ENCODE data around the gene CCDC112.
"Not testable (repeated sequence)": the region's sequence is repeated elsewhere in the genome, so short reads cannot be mapped to it uniquely, and the experiment has no call there.

CCDC112 gene

GRCh38 chr5:115262321-115263077 is 34.0 kb downstream of the CCDC112 start, which contains the start of gene PGGT1B:
PGGT1B (minus strand) TSS chr5:115262877; CDS start chr5:115262851, 26 bp downstream.
- peak; percentile 38 to 55 for DNase-seq (ENCODE audit: low read depth in 1 of 2, low spot score in 1 of 2)

GRCh38 chr5:115262011-115262320 is 34.5 kb downstream of the CCDC112 start:
- DNase-seq (ENCODE audit: low read depth in 1 of 2, low spot score in 1 of 2): no peak

DNA sequence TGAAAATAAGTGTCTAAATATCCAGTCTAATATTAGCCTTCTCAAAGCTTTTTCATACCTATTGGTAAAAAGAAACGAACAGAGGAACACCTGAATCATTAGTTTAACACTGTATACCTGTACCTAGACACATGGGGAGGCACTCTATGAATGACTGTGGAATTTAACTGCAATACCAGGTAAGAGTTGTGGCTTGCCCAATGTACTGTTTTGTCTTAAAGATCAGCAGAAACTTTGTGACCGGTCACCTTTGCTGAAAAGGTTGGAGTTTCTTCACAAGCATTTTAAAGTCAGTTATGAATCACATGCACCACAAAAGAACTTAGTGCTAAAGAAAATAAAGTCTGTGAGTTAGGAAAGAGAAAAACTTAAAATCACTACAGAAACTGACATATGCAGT is 36.2 kb downstream of the CCDC112 start:
- DNase-seq (ENCODE audit: low read depth in 1 of 2, low spot score in 1 of 2): no peak

- no peak for DNase-seq (ENCODE audit: low read depth in 1 of 2, low spot score in 1 of 2)
These were observed 38.5 kb downstream of the CCDC112 start for GRCh38 chr5:115257981-115258380.

GRCh38 chr5:115249379-115249778 is 47.1 kb downstream of the CCDC112 start:
- DNase-seq (ENCODE audit: low read depth in 1 of 2, low spot score in 1 of 2): not testable (repeated sequence)

DNA sequence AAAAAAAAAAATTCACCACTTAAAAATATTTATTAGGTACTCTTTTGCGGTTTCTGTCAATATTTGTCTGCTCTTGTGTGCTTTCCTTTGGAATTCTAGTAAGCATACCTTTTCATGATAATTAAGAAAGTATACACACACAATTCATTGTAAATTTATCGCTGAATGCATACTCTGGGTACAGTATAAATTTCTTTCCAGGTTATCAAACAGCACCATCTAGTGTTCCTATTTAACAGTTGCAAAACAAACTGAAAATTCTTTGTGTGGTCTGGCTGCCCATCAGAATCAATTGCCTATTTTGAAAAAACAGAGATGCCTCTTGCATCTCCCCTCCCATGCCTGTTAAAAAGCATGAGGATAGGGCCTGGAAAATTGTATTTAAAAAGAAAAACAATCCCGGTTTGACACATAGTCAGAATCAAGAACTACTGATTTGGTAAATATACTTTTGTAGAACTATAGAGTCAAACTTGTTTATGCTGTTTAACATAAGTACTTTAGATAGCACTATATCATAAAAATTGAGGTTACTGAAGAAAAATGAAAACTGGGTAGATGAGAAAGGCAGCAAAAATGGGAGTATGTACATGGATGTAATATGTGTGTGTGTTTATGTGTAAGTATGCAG is 50.0 kb downstream of the CCDC112 start:
- no peak for DNase-seq (ENCODE audit: low read depth in 1 of 2, low spot score in 1 of 2)

DNA sequence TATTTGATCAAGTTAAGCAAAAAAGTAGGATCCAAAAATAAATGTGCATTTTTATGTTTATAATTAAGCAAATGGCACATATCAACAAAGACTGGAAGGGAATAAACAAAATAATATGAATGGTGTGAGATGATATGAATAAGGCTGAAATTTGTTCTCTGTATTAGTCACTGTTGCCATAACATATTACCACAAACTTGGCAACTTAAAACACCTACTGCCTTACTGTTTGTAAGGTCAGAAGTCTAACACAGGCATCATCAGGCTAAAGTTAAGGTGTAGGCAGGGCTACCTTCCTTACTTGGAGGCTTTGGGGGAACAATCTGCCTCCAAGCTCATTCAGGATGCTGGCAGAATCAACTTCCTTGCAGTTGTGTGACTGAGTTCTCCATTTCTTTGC is 53.0 kb downstream of the CCDC112 start:
- DNase-seq (ENCODE audit: low read depth in 1 of 2, low spot score in 1 of 2): no peak

DNA sequence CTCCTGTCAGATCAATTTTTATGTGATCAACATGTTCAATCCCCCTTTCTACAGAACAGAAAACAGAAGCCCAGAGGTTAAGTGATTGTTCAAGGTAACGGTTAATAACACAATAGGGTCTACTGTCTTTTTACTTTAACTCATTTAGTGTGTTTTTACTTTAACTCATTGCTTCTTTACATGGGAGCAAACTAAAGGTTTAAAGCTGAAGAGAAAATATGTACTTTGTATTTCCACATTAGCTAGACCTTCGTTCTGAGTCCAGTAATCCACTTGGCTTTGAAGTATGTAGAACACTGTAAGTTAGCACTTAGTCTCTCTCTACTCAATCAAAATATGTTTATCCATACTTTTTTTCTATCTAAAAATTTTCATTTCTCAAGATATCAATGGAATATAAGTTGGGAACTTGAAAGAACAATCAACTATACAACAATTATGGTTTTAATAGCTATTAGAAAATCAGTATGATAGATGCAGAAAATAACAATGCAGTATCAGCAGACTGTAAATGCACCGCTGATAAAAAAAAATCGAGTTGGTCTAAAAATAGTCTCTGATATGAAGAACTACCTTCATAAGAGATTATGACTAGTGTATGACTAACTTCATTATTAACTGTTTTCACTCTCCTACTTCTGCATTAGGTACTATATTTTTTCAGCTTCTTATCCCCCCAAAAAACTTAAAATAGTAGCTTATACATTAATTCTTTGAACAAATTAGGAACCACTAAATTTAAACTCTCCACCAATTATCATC is 54.4 kb downstream of the CCDC112 start:
- DNase-seq (ENCODE audit: low read depth in 1 of 2, low spot score in 1 of 2): no peak

GRCh38 chr5:115237066-115237465 is 59.4 kb downstream of the CCDC112 start:
- no peak for DNase-seq (ENCODE audit: low read depth in 1 of 2, low spot score in 1 of 2)

GRCh38 chr5:115236599-115236998 is 59.9 kb downstream of the CCDC112 start:
- no peak for DNase-seq (ENCODE audit: low read depth in 1 of 2, low spot score in 1 of 2)

- no peak for DNase-seq (ENCODE audit: low read depth in 1 of 2, low spot score in 1 of 2)
These were observed 64.9 kb downstream of the CCDC112 start for GRCh38 chr5:115231598-115231997.

- no peak for DNase-seq (ENCODE audit: low read depth in 1 of 2, low spot score in 1 of 2)
These were observed 66.8 kb downstream of the CCDC112 start for GRCh38 chr5:115229606-115230005.

DNA sequence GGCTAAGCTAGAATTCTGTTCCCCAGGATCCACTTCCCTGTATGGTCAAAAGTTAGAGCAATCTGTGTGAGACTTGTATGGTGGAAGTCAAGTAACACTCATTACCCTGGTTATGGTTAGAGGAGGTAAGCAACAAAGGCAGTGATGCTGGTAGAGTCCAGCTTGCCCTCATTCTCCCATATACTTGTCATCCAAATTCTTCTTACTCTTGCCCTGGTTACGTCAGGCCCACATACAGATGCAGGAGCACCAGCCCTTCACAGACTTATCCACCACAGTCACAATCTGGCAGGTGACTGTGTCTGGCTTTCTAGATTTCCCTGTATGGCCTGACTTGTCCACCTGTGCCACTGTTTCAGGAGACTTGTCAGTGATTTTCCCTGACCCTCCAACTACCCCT is 69.2 kb downstream of the CCDC112 start:
- DNase-seq (ENCODE audit: low read depth in 1 of 2, low spot score in 1 of 2): no peak
